IPS DF 6.9 (cell line): Measurements from ENCODE around the gene MEAF6.
"Not testable (repeated sequence)": the region's sequence is repeated elsewhere in the genome, so short reads cannot be mapped to it uniquely, and the experiment has no call there.

ENCODE experiments used
- DNase-seq: peaks from one replicate; pipeline ENCODE4 v3.0.0-alpha.2; 2013; ENCODE audit warnings: low read depth, low spot score
- H3K27ac ChIP-seq: one replicate; pipeline ENCODE4 v1.5.1; 2013; ENCODE audit warnings: low read length, control low read depth
- H3K27me3 ChIP-seq: 2 replicates; pipeline ENCODE4 v1.6.1; 2013; ENCODE audit warnings: mild to moderate bottlenecking, low read length; ENCODE audit not compliant: control insufficient read depth, insufficient read depth
- H3K36me3 ChIP-seq: 2 replicates; pipeline ENCODE4 v1.6.1; 2013; ENCODE audit warnings: low read length; ENCODE audit not compliant: control insufficient read depth, insufficient read depth
- H3K4me1 ChIP-seq: 2 replicates; pipeline ENCODE4 v1.6.1; 2013; ENCODE audit warnings: low read length; ENCODE audit not compliant: control insufficient read depth, insufficient read depth
- H3K4me3 ChIP-seq: 2 replicates; pipeline ENCODE4 v1.5.1; 2013; ENCODE audit warnings: mild to moderate bottlenecking, low read length
- H3K9me3 ChIP-seq: 2 replicates; pipeline ENCODE4 v1.6.1; 2013; ENCODE audit warnings: low read length, inconsistent platforms; ENCODE audit not compliant: control insufficient read depth, insufficient read depth
- WGBS: extraction: QIAGEN DNeasy Blood & Tissue Kit; methylation state at CpG from one replicate; pipeline ENCODE4 v1.1.7; 2013; ENCODE audit warnings: mixed read lengths, missing lambda C conversion rate; ENCODE audit not compliant: insufficient read length, insufficient coverage; 5-methylcytosine and 5-hydroxymethylcytosine counted together

Gene MEAF6

GRCh38 chr1:37514350-37515184 lies at the start of gene MEAF6:
TSS of gene MEAF6 (minus strand) at chr1:37514766. CDS start at chr1:37514746, 20 bp downstream.
- Histone ChIP-seq H3K27ac (no peak within 1 kb of the TSS), H3K36me3 (no peaks in the 10 kb centered on the region; the same call in 1 of the 2 replicates), H3K4me1 (peaks cover 1% of the 10 kb centered on the region), H3K27me3 (no peaks in the 10 kb centered on the region), H3K4me3 (peak within 1 kb of the TSS; percentile 85), H3K9me3 (no peaks in the 10 kb centered on the region)
- DNase-seq, result peak; percentile 61
- no CpG with 5 or more reads among the region's 100 CpGs for WGBS

- Histone ChIP-seq H3K9me3 (no peaks in the 10 kb centered on the region), H3K4me3 (no peak overlapping the region), H3K27me3 (no peaks in the 10 kb centered on the region), H3K36me3 (peaks cover 15% of the 10 kb centered on the region; the same call in 1 of the 2 replicates), H3K27ac (no peak overlapping the region), H3K4me1 (no peaks in the 10 kb centered on the region)
- WGBS, result no CpG with 5 or more reads among the region's 1 CpG
- no peak for DNase-seq
Observed at GRCh38 chr1:37562984-37563383, 48.4 kb upstream of the MEAF6 start.

- no peak overlapping the region for H3K27ac ChIP-seq
- H3K4me3 ChIP-seq, result no peak overlapping the region
- H3K9me3 ChIP-seq, result no peaks in the 10 kb centered on the region
- WGBS, result no CpG with 5 or more reads among the region's 21 CpGs
- peak; percentile 29 for DNase-seq
- H3K36me3 ChIP-seq, result peaks cover 8% of the 10 kb centered on the region; the same call in 1 of the 2 replicates
- no peaks in the 10 kb centered on the region for H3K27me3 ChIP-seq
- no peaks in the 10 kb centered on the region; the same call in 1 of the 2 replicates for H3K4me1 ChIP-seq
Observed at GRCh38 chr1:37561133-37562132, 46.9 kb upstream of the MEAF6 start.

- Histone ChIP-seq H3K36me3 (peaks cover 2% of the 10 kb centered on the region; the same call in 1 of the 2 replicates), H3K4me1 (no peaks in the 10 kb centered on the region; the same call in 1 of the 2 replicates), H3K4me3 (no peak overlapping the region), H3K9me3 (no peaks in the 10 kb centered on the region), H3K27ac (no peak overlapping the region), H3K27me3 (no peaks in the 10 kb centered on the region)
- DNase-seq, result no peak
- no CpG with 5 or more reads among the region's 10 CpGs for whole genome bisulfite sequencing
Observed at GRCh38 chr1:37560401-37561132, 46.0 kb upstream of the MEAF6 start.

- WGBS, result no CpG with 5 or more reads among the region's 12 CpGs
- H3K4me1 ChIP-seq, H3K36me3 ChIP-seq, H3K4me3 ChIP-seq, H3K9me3 ChIP-seq, H3K27ac ChIP-seq, DNase-seq, H3K27me3 ChIP-seq: not testable (repeated sequence)
Observed at GRCh38 chr1:37559957-37560379, 45.4 kb upstream of the MEAF6 start.

- no CpG with 5 or more reads among the region's 7 CpGs for WGBS
Observed at GRCh38 chr1:37559080-37559479, 44.5 kb upstream of the MEAF6 start.

GRCh38 chr1:37558411-37558810 lies 43.8 kb upstream of the MEAF6 start:
- Histone ChIP-seq H3K9me3 (no peaks in the 10 kb centered on the region), H3K27me3 (no peaks in the 10 kb centered on the region), H3K4me1 (no peaks in the 10 kb centered on the region; the same call in 1 of the 2 replicates), H3K27ac (no peak overlapping the region), H3K4me3 (no peak overlapping the region), H3K36me3 (no peaks in the 10 kb centered on the region)
- no peak for DNase-seq
- no CpG with 5 or more reads among the region's 1 CpG for WGBS

More at GRCh38 chr1:37559080-37559479, 44.5 kb upstream of the MEAF6 start:
- Histone ChIP-seq H3K9me3 (no peaks in the 10 kb centered on the region), H3K4me1 (no peaks in the 10 kb centered on the region; the same call in 1 of the 2 replicates), H3K4me3 (no peak overlapping the region), H3K27ac (no peak overlapping the region), H3K36me3 (no peaks in the 10 kb centered on the region), H3K27me3 (no peaks in the 10 kb centered on the region)
- no peak for DNase-seq

GRCh38 chr1:37557402-37557801 lies 42.8 kb upstream of the MEAF6 start:
- peak overlapping the region; percentile 32; the same call in 1 of the 2 replicates for H3K4me3 ChIP-seq
- H3K27me3 ChIP-seq, result no peaks in the 10 kb centered on the region
- H3K4me1 ChIP-seq, result no peaks in the 10 kb centered on the region; the same call in 1 of the 2 replicates
- no peak overlapping the region for H3K27ac ChIP-seq
- no peak for DNase-seq
- H3K36me3 ChIP-seq, result no peaks in the 10 kb centered on the region
- H3K9me3 ChIP-seq, result no peaks in the 10 kb centered on the region
- WGBS, result no CpG with 5 or more reads among the region's 3 CpGs

GRCh38 chr1:37556712-37557196 lies 42.2 kb upstream of the MEAF6 start, which contains the start of gene DNALI1:
TSS of gene DNALI1 (plus strand) at chr1:37556940. CDS start at chr1:37556995, 55 bp downstream.
- DNase-seq, result peak; percentile 68
- Histone ChIP-seq H3K27ac (no peak within 1 kb of the TSS), H3K9me3 (no peaks in the 10 kb centered on the region), H3K4me3 (peak within 1 kb of the TSS; percentile 32; the same call in 1 of the 2 replicates), H3K4me1 (no peaks in the 10 kb centered on the region; the same call in 1 of the 2 replicates), H3K27me3 (no peaks in the 10 kb centered on the region), H3K36me3 (no peaks in the 10 kb centered on the region)
- no CpG with 5 or more reads among the region's 31 CpGs for WGBS
